K562 treated with DMSO at 1 percent for 24 hours (cell line): ENCODE results near the gene C1orf174. TPM values are rescaled to one million over a fixed set of nuclear protein-coding genes. Genes with fewer than 3 reads are reported as not detected.

Source experiments
- total RNA-seq: library from RNA; unstranded; fragments of 300-600 nt; gene quantifications from 2 replicates; pipeline ENCODE4 v1.2.3, GENCODE V29; 2022; ENCODE audit warnings: low read depth; ENCODE audit not compliant: insufficient read depth

C1orf174 gene
- total RNA-seq: 20.9 and 25.0 TPM in 2 replicates

GRCh38 chr1:3900150-3900968, at the start of gene C1orf174:
Gene C1orf174, minus strand, starts transcription at chr1:3900272. Its CDS starts 86 bp downstream, at chr1:3900186.

GRCh38 chr1:3856923-3857790, 42.9 kb downstream of the C1orf174 start, which contains the start of the genes CEP104 and DFFB:
Gene CEP104, minus strand, starts transcription at chr1:3857211. Its CDS starts 4,804 bp downstream, at chr1:3852407.
Gene DFFB, plus strand, starts transcription at chr1:3857476. Its CDS starts 128 bp downstream, at chr1:3857604.

Other genes with a start within 250 kb of the C1orf174 start
- 1.3 and 1.7 TPM in 2 replicates for gene TP73, start 247.8 kb downstream of the C1orf174 start, total RNA-seq
- not detected in 2 replicates for gene CCDC27, start 147.8 kb downstream of the C1orf174 start, total RNA-seq
- gene SMIM1, start 127.5 kb downstream of the C1orf174 start, total RNA-seq: 73.0 and 79.5 TPM in 2 replicates
- 50.5 and 51.7 TPM in 2 replicates for gene LRRC47, start 103.8 kb downstream of the C1orf174 start, total RNA-seq
- 35.2 and 43.7 TPM in 2 replicates for gene CEP104, start 43.1 kb downstream of the C1orf174 start, total RNA-seq
- gene DFFB, start 42.8 kb downstream of the C1orf174 start, total RNA-seq: 4.6 and 5.9 TPM in 2 replicates